Breast epithelium (tissue), 4 donors: ENCODE data around the gene MYO18B. TPM values are rescaled to one million over a fixed set of nuclear protein-coding genes. Genes with fewer than 3 reads are reported as not detected.

Experiments used
- DNase-seq, 2 donors: peaks; one replicate each; pipeline ENCODE4 v3.0.0-alpha.2; 2019; ENCODE audit warnings: low spot score in 2 of 2
- H3K27ac ChIP-seq, 2 donors: fragments of 200-600 bp; sonication (generic) in 1 of 2; one replicate each; pipeline ENCODE4 v1.5.1; 2016 to 2019; ENCODE audit warnings: mild to moderate bottlenecking in 1 of 2
- H3K27me3 ChIP-seq, 2 donors: fragments of 200-600 bp; sonication (generic) in 1 of 2; one replicate each; pipeline versions ENCODE4 v1.5.1 to v1.6.0; 2017 to 2019; ENCODE audit warnings: control low read depth in 1 of 2, mild to moderate bottlenecking in 1 of 2
- H3K36me3 ChIP-seq: fragments of 200-600 bp; one replicate; pipeline ENCODE4 v1.5.1; 2019
- H3K4me1 ChIP-seq, 2 donors: fragments of 200-600 bp; sonication (generic); one replicate each; pipeline ENCODE4 v1.5.1; 2016 to 2019; ENCODE audit warnings: control low read depth in 1 of 2
- H3K4me3 ChIP-seq, 3 donors: fragments of 200-600 bp; sonication (generic); 1 replicate in 2 of 3; 2 replicates in 1 of 3; pipeline ENCODE4 v1.5.1; 2016 to 2019; ENCODE audit warnings: mild to moderate bottlenecking in 3 of 3, moderate library complexity in 2 of 3
- H3K9me3 ChIP-seq, 2 donors: fragments of 200-600 bp; sonication (generic) in 1 of 2; one replicate each; pipeline ENCODE4 v1.5.1; 2016 to 2019; ENCODE audit warnings: control low read depth in 1 of 2
- CTCF ChIP-seq, 3 donors: fragments of 450-650 bp; IDR thresholded peaks; one replicate each; pipeline ENCODE4 v1.5.1; 2016 to 2017; ENCODE audit warnings: antibody characterized with exemption in 3 of 3, mild to moderate bottlenecking in 3 of 3, moderate library complexity in 3 of 3
- POLR2A ChIP-seq: fragments of 450-650 bp; IDR thresholded peaks from one replicate; pipeline ENCODE4 v1.6.1; 2016; ENCODE audit warnings: antibody characterized with exemption, mild to moderate bottlenecking, moderate library complexity
- POLR2AphosphoS5 ChIP-seq, 3 donors: sonication (generic); formaldehyde crosslinking; IDR thresholded peaks; one replicate each; pipeline ENCODE4 v1.6.1; 2017; ENCODE audit warnings: antibody characterized with exemption in 3 of 3
- intact Hi-C: fragments of 100-400 bp; cut with DNase I; formaldehyde crosslinking; loops from one replicate; pipeline ENCODE4 v1.15.1; 2023; ENCODE audit warnings: low total_unique reads
- total RNA-seq, 3 donors: library from RNA; depleted of rRNA; stranded (reverse); fragments of >200 nt; gene quantifications; one replicate each; pipeline ENCODE4 v1.1.0, GENCODE V29; 2016

MYO18B gene
- total RNA-seq, 3 donors from 2014 or later, result under 0.01 to 0.16 (median 0.15) TPM

GRCh38 chr22:25874327-25874726 lies 132.3 kb downstream of the MYO18B start:
- intact Hi-C loops, result no loop called here
- H3K4me3 ChIP-seq, result no peak overlapping the region
- TF ChIP-seq POLR2AphosphoS5 (IDR thresholded peaks at IDR 0.05) (no peak), POLR2A (no peak), CTCF (IDR thresholded peaks at IDR 0.05) (no peak)
- DNase-seq, result no peak
- H3K27me3 ChIP-seq, result peaks cover 0 to 7% of the 10 kb centered on the region in 2 donors
- H3K36me3 ChIP-seq, result no peaks in the 10 kb centered on the region
- H3K27ac ChIP-seq, result no peak overlapping the region
- H3K9me3 ChIP-seq, result no peaks in the 10 kb centered on the region
- no peaks in the 10 kb centered on the region for H3K4me1 ChIP-seq

DNA sequence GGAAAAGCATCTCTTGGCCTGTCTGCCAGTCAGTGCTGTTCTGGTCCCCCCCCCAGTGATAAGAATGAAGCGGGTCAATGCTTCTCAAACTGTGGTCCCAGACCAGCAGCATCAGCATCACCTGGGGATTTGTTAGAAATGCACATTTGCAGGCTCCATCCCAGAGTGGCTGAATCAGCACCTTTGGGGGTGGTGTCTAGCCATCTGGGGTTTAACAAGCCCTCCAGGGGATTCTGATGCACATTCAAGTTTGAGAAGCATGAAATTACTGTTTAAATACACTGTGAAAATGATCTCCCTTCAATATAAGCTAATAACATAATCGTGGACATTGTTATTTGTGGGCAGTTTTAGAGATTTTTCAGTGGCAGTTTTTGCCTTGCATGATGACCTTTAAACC lies 133.5 kb downstream of the MYO18B start:
- Histone ChIP-seq H3K36me3 (no peaks in the 10 kb centered on the region), H3K4me1 (no peaks in the 10 kb centered on the region), H3K27me3 (peaks cover 0 to 7% of the 10 kb centered on the region in 2 donors), H3K27ac (no peak overlapping the region), H3K4me3 (no peak overlapping the region), H3K9me3 (no peaks in the 10 kb centered on the region)
- intact Hi-C loops, result no loop called here
- DNase-seq, result no peak
- TF ChIP-seq POLR2A (no peak), POLR2AphosphoS5 (IDR thresholded peaks at IDR 0.05) (no peak), CTCF (IDR thresholded peaks at IDR 0.05) (no peak)

DNA sequence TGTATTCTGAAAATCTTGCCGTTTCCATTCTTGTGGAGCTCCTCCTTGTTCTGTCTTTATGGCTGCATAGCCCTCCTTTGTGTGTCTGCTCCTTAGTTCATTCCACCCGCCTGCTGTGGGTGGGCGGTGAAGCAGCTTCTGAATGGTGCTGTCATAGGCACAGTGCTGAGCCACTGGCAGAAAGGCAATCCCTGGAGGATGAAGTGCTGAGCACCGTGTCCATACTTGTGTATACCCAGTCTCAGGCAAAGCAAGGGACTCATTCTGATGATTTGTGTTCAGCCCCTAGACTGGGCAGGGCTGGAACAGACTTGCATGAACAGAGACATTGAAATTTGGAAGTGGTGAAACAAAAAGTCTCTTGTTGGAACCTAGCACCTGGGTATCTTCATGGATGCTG lies 134.9 kb downstream of the MYO18B start:
- H3K27ac ChIP-seq, result no peak overlapping the region
- no peaks in the 10 kb centered on the region for H3K9me3 ChIP-seq
- TF ChIP-seq POLR2AphosphoS5 (IDR thresholded peaks at IDR 0.05) (no peak), CTCF (IDR thresholded peaks at IDR 0.05) (no peak), POLR2A (no peak)
- H3K4me3 ChIP-seq, result no peak overlapping the region
- H3K4me1 ChIP-seq, result no peaks in the 10 kb centered on the region
- intact Hi-C loops, result no loop called here
- no peaks in the 10 kb centered on the region for H3K36me3 ChIP-seq
- peaks cover 0 to 7% of the 10 kb centered on the region in 2 donors for H3K27me3 ChIP-seq
- DNase-seq, result no peak

DNA sequence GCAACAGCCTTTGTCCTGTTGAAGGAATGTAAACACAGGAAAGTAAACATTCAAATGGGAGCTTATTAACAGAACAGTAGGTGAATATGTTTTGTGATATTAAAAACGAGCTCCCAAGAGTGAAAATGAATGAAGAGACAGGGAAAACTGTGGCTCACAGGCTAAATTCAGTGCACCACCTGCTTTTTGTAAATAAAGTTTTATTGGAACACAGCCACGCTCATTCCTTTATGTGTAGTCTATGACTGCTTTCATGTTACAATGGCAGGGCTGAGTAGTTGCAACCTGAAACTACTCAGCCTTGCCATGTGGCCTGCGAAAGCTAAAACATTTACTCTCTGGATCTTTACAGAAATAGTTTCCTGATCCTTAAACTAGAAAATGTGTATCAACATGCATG lies 136.9 kb downstream of the MYO18B start:
- peaks cover 0 to 9% of the 10 kb centered on the region in 2 donors for H3K27me3 ChIP-seq
- no peak for TF ChIP-seq POLR2AphosphoS5 (IDR thresholded peaks at IDR 0.05)
- no peak for TF ChIP-seq CTCF (IDR thresholded peaks at IDR 0.05)
- no peak for TF ChIP-seq POLR2A
- H3K4me1 ChIP-seq, result no peaks in the 10 kb centered on the region
- H3K36me3 ChIP-seq, result no peaks in the 10 kb centered on the region
- H3K27ac ChIP-seq, result no peak overlapping the region
- intact Hi-C loops, result no loop called here
- no peak for DNase-seq
- no peak overlapping the region for H3K4me3 ChIP-seq
- no peaks in the 10 kb centered on the region for H3K9me3 ChIP-seq

DNA sequence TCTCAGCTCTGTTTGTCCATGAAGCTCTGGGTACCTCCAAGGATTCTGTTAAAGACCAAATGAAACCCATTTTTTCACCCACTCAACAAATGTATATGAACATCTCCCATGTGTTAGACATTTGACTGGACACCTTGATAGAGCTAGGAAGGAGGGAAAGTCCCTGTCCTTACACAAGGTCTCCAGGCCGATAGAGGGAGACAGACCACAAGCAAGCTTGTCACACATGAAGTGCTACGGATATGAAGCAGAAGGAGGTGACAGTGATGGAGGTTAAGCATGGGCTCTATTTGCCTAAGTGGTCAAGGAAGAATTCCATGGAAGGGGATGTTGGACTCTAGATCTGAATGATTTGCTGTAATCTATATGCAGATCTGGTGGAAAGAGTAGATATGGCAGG lies 138.5 kb downstream of the MYO18B start:
- intact Hi-C loops, result no loop called here
- H3K9me3 ChIP-seq, result no peaks in the 10 kb centered on the region
- TF ChIP-seq CTCF (IDR thresholded peaks at IDR 0.05), result no peak
- TF ChIP-seq POLR2A, result no peak
- TF ChIP-seq POLR2AphosphoS5 (IDR thresholded peaks at IDR 0.05), result no peak
- H3K4me1 ChIP-seq, result no peaks in the 10 kb centered on the region
- H3K36me3 ChIP-seq, result no peaks in the 10 kb centered on the region
- H3K4me3 ChIP-seq, result no peak overlapping the region
- H3K27ac ChIP-seq, result no peak overlapping the region
- no peak for DNase-seq
- H3K27me3 ChIP-seq, result peaks cover 0 to 13% of the 10 kb centered on the region in 2 donors
